HG02763 (cell line): ENCODE results near the gene VN1R5.

ENCODE experiments used
- ATAC-seq: cut with Tn5 transposase; IDR thresholded peaks from one replicate; pipeline ENCODE4 v1.9.1; 2021; ENCODE audit warnings: mild to moderate bottlenecking, moderate library complexity; ENCODE audit not compliant: unreplicated experiment

The VN1R5 gene

DNA sequence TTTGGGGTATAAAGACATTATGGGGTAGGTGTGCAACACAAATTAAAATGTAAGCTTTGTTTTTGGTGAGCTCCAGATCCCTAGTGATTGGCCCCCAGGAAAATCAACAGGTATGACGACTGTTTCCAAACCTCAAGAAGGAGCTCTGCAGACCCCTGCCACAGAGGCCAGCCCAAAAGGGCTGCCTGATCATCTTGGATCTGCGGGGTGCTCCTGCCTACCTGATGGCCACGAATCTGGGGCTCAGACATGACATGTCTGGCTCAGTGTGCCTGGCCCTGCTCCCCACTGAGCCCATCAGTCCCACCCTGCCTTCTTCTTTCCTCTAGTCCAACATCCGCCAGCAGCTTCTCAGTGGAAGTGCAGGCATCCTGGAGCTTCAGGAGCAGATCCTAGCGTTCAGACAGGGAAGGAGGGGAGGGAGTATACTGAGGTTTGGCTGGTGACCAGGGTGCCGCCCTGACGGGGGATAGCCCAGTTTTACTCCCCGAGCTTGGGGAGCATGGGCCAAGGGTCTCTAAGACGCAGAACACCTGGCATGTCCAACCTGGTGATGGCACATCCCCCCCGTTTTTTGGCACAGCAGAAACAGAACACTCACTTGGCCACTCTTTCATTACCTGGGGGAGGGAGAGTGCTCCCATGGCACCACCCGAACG is 44.0 kb downstream of the VN1R5 start:
- no peak for ATAC-seq

DNA sequence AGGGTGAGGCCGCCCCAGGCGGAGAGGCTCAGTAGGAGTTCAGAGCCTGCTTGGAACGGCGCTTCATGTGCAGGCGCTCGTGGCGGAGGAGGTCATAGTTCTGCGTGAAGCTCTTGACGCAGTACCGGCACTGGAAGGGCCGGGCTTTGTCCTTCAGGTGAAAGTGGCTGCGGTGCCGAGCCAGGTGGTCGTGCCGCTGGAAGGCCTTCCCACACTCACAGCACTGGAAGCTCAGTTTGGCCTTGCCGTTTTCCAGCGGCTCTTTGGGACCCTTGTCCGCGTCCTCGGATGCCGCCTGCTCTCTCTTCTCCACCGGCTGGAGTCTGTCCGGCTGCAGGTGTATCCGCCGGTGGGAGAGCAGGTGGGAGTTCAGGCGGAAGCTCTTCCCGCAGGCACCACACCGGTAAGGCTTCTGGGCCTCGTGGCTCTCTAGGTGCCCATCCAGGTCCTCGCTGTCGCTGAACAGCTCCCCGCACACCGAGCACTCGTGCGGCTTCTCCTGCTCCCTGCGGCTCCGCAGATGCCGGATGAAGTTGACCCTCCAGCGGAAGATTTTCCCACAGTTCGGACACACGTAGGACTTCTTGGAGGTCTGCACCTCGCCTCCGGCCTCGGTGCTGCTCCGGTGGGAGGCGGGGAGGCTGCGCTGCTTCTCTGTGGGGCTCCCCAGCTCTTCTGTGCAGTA is 44.8 kb downstream of the VN1R5 start:
- no peak for ATAC-seq

DNA sequence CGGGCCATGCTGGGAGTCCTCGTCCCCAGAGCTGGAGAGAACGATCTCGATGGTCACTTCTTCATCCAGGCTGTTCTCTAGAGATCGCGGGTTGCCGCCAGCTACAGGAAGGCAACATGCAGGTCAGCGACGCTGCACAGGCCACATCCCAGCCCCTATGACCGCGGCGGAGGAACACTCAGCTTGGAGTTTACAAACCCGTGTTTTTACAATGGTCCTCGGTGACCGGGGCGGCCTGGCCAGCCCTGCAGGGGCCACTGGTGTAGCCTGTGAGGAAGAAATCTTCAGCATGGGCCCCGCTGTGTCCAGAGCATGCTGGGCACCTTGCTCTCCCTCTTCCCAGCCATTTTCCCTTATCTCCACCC is 45.3 kb downstream of the VN1R5 start:
- no peak for ATAC-seq

DNA sequence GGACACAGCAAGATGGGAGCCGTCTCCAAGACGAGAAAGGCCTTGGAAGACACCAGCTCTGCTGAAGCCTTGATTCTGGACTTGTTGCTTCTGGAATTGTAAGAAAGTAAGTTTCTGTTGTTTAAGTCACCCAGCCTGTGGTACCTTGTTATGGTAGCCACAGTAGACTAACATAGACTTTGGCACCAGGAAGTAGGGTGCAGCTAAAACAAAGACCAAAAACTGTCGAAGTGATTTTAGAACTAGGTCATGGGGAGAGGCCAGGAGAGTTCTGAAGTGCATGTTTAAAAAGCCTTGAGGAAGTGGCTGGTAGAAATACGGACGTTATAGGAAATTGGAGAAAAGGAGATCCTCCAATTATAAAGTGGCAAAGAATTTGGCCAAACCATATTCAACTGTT is 47.3 kb downstream of the VN1R5 start:
- ATAC-seq = no peak

DNA sequence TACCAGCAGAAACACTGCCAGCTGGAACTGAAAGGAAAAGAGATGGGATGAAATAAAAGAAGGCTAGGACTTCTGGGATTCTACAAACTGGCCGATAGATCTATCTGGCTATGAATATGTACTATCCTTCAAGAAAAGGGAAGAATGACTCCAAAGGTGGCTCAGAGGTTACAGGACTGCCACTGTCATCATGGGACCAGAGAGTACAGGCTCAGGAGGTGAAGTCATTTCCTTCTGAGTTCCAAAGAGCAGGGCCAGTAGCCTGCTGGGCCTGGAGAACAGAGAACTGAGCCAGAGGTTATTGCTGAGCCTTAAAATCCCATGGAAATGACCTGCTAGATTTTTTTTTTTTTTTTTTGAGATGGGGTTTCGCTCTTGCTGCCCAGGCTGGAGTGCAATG is 48.2 kb downstream of the VN1R5 start:
- ATAC-seq = no peak
